GM18502 (cell line): Measurements from ENCODE around the gene TNPO3.
A peak's percentile ranks its signal among the peaks of the same experiment; 100 is the strongest.

Experiments used
- ATAC-seq: cut with Tn5 transposase; IDR thresholded peaks from one replicate; pipeline ENCODE4 v1.9.1; 2021; ENCODE audit warnings: mild to moderate bottlenecking; ENCODE audit not compliant: unreplicated experiment, poor library complexity

Gene TNPO3

DNA sequence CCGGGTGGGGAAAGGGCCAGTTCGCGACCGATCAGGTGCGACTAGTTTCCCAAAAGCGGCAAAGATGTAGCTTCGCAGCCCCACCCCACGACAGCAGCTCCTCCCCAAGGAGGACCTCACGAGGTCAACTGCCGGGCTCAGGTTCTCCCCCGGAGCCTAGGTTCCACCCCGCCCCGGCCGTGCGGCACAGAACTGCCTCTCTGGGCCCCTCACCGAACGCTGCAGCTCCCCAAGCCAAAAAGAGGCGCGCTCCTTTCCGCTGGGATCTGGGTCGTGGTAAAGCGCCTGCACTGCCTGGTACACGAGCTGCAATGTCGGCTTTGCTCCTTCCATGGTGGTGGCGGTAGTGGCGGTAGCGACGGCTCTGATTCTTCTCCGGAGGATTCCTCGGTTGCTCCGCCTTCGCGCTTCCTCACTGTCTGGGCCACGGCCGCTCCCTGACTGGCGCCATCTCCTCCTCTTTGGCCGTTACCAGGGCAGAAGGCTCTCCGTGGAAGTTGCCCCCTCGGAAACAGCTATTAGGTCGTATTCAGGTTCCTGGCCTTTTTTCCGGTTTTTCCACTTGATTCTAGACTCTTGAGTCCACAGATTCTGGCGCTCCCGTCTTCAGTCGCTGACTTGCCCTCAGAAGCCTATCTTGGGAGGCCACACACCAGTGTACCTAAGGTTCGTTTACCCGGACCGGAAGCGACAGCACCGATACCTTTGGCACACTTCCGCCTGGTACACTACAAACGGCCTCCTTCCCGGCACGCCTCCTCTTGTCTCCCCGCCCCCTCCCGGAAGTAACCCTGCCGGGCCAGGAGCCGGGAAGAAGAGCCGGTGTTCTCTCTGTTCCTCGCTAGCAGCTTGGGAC is at the start of gene TNPO3:
TSS of gene TNPO3 (minus strand) at position 674 of the 856 bp plus-strand sequence. CDS start at position 333, 341 bp downstream.
- ATAC-seq = peak; percentile 82

DNA sequence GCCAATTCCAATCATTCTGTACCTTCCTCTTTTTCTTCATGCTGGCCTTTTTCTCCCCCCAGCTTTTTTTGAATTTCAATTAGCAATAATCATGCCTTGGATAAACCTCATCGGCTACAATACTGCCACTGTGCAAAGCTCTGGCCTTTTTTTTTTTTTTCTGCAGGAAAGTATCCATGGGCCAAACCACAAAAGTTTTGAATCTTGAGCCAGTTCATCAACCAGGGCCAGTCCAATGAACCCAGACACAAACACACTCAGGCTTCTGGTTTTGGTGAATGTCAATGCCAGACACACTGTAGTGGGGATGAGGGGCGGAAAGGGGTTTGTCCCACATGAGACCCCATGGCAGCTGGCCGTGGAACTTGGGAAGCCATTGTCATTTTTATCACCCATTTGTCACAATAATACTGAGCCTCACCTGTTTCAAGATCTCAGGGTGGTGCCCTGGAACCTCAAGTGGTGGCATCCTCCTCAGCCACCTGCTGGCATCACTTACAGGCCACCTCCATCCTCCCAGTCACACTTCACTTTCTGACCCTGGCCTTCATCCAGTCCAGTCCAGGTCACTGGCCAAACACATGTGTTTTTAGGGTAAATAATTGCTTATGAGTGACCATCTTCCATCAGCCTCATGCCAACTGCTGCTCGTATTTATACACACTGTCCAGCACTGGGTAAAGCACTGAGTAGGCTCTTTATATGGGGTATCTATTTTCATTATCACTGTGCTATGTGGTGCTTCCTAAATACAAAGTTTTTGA is 48.8 kb upstream of the TNPO3 start:
- no peak for ATAC-seq

GRCh38 chr7:129101746-129102145 is 46.8 kb upstream of the TNPO3 start:
- ATAC-seq = no peak

GRCh38 chr7:129100827-129101166 is 45.9 kb upstream of the TNPO3 start:
- no peak for ATAC-seq

DNA sequence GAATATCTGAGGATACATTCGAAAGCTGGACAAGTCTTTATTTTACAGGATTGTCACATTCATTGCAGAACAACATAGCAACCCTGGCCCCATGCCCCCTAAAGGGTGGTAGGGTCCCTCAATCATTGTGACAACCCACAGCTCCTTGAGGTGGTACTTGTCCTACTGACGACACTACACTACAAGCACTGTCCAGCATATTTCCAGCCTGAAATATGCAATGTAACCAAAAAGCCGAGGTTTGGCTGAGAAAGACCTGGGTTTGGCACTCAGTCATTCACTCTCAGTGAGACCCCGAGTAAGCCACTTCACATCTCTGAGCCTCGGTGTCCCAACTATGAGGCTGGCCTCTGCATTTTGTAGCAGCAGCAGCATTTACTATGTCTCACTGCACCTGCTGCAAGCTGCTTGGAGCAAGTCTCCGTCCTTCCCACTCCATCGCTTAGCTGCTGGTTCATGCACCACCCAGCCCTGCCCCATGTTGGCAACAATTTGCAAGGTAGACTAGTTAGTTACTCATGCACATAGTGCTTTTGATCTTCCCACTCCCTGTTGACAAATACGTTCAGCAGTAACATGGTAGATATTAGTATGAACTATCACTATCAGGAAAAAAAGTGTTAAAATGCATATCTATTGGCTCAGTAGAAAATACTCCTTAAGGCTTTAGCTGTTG is 43.6 kb upstream of the TNPO3 start:
- no peak for ATAC-seq

DNA sequence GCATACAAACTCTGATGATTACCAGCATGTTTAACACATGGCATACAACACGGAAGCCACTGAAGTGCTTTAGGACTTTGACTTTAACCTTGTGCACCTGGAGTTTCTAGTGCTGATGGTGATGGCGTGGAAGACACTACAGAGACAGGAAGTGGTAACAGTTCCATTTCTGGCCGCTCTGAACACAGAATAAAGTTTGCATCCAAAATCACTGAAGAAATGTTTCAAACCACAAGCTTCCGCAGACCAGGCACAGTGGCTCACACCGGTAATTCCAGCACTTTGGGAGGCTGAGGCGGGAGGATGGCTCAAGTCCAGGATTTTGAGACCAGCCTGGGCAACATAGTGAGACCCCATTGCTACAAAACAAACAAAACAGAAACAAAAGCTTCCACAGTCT is 40.3 kb upstream of the TNPO3 start:
- peak; percentile 90 for ATAC-seq

GRCh38 chr7:129094501-129094900 is 39.6 kb upstream of the TNPO3 start:
- ATAC-seq = no peak

GRCh38 chr7:129093867-129094456 is 39.1 kb upstream of the TNPO3 start:
- ATAC-seq = no peak

DNA sequence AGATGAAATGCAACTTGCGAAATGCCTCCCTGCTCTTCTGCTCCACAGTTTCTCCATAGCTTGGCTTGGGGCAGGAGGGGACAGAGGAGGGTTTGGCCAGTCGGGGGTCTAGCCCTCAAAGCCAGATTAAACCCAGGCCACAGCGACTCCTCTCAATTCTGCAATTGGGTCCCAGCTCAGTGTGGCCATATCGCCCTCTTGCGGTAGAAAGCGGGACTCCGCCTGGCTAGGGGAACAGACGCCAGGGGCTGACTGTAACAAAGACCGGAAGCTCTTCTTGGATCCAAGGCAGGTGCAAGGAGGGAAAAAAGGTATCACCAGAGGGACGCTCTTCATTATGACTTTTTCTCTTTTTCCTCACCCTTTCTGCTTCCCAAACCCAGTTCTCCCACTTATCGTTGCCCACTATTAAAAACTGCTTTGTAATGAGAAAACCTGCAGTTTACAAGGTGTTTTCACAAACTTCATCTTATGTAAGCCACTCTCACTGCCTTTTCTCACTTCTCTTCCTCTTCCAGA is 36.6 kb upstream of the TNPO3 start:
- peak; percentile 49 for ATAC-seq

- ATAC-seq = no peak
Measured at GRCh38 chr7:129090300-129090907, 35.5 kb upstream of the TNPO3 start.

- peak; percentile 77 for ATAC-seq
Measured at GRCh38 chr7:129089521-129090212, 34.8 kb upstream of the TNPO3 start.

DNA sequence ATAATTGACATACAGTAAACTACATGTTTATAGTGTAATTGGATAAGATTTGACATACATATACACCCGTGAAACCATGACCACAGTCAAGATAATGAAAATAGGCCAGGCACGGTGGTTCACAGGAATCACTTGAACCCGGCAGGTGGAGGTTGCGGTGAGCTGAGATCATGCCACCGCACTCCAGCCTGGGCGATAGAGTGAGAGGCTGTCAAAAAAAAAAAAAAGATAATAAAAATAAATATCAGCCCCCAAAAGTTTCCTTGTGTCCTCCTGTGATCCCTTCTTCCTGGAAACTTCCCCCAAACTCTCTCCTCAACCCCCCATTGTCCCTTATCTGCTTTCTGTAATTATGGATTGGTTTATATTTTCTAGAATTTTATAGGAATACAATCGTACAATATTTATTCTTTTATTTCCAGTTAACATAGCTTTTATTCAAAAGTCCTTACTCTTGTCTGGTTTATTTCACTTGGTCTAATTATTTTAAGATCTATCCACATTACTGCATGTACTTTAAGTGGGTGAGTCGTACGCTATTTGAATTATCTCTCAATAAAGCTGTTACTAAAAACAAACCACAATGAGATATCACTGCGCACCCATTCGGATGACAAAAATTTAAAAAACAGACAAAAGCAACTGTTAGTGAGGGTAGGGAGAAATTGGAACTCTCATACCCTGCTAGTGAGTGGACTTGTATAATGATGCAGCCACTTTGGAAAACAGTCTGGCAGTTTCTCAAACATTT is 30.1 kb upstream of the TNPO3 start:
- no peak for ATAC-seq

DNA sequence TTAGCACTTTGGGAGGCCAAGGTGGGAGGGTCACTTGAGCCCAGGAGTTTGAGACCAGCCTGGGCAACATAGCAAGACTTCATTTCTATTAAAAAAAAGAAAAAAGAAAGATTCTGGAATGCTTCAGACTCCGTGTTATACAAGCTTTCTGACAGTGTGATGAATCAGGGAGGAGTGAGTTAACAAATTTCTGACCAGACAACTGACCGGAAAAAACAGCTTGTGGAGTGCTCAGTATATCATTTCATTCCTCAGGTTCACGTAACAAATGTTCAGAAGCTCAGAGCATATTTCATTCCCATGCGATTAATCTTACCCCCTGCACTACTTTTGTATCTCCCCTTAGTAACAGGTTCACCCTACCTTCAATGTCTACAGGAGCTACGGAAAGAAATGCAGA is 28.6 kb upstream of the TNPO3 start:
- ATAC-seq = no peak

DNA sequence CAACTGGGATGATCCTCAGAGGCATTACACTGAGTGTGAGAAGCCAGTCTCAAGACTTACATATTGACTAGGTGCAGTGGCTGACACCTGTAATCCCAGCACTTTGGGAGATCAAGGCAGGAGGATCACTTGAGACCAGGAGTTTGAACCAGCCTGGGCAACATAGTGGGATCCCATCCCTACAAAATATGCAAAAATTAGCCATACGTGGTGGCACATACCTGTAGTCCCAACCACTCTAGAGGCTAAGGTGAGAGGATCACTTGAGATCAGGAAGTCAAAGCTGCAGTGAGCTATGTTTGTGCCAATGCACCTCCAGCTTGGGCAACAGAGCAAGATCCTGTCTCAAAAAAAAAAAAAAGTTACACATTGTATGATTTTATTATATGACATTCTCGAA is 23.5 kb upstream of the TNPO3 start:
- no peak for ATAC-seq

DNA sequence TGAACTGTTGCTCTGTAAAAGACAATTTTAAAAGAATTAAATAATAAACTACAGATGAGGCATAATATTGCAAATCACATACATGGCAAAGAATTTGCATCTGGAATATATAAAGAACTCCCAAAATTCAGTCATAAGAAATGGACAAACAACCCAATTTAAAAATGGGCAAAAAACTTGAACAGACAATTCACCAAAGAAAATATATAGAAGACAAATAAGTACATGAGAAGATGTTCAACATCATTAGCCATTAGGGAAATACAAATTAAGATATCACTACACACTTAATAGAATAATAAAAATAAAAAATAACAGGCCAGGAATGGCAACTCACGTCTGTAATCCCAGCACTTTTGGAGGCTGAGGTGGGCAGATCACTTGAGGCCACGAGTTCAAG is 22.0 kb upstream of the TNPO3 start:
- ATAC-seq = no peak

- no peak for ATAC-seq
Measured at GRCh38 chr7:129074994-129075393, 20.1 kb upstream of the TNPO3 start.

DNA sequence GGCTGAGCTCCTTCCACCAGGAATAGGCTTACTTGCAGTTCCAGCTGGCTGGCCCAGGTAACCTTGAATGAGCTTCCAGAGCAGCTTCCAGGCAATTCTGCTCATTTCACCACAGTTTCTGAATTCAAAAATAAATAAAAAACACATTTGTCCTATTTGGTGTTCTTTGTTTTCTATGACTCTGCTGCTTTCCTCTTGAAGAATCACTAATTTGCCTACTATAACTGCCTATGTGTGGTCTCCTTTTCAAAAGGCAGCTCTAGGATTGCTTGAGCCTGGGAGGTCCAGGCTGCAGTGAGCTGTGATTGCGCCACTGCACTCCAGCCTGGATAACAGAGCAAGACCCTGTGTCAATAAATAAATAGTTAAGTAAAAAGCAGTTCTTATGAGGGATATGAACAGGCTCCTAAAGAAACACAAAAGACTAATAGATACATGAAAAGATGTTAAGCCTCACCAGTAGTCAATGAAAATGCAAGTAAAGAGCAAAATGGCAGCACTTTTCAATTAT is 19.5 kb upstream of the TNPO3 start:
- ATAC-seq = no peak

DNA sequence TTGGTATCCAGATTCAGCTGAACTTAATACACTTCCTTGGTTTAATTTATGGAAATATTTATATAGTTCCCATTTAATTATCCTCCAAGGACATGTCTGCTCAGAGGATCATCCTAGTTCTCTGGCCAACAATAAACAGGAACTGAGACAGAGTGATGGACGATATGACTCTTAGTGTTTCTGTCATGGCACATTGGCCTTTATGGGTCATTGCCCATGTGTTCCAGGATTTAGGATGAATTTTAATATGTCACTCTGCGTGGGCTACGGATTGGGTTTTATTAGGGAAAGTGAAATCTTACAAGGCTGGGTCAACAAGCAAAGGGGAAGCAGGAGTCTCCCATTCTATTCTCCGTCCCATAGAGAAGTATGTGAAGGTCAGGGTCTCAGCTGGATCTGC is 18.8 kb upstream of the TNPO3 start:
- no peak for ATAC-seq

DNA sequence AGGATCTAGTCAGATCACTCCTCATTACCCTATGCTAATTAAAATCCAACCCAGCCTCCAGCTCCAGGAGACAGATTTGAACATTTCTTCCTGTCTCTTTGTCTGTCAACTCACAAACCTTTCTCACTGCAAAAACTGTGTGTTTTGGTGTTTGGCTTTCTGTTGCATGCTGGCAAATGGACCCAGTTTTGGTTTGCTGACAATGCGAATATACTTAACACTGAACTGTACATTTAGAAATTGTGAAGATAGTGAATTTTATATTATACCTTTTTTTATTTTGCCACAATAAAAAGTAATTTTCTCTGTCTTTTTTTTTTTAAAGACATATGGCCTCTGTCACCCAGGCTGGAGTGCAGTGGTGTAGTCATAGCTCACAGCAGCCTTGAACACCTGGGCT is 18.3 kb upstream of the TNPO3 start:
- ATAC-seq = no peak
